Smooth muscle cell (in vitro differentiated cells): ENCODE measurements around the gene ABCF3. TPM values are rescaled to one million over a fixed set of nuclear protein-coding genes. Genes with fewer than 3 reads are reported as not detected.

Source experiments
- DNase-seq: peaks from one replicate; lab custom pipeline; 2025; ENCODE audit not compliant: unreplicated experiment; lab: John Stamatoyannopoulos, UW
- H2AFZ ChIP-seq: fragments of 200-600 bp; sonication (generic); 2 replicates; pipeline ENCODE4 v1.6.0; 2016; ENCODE audit warnings: antibody characterized with exemption, low read depth, mild to moderate bottlenecking
- H3F3A ChIP-seq: fragments of 200-600 bp; sonication (generic); 2 replicates; pipeline ENCODE4 v1.6.0; 2017; ENCODE audit warnings: antibody characterized with exemption, low read depth
- H3K27ac ChIP-seq: fragments of 200-600 bp; sonication (generic); 2 replicates; pipeline ENCODE4 v1.5.1; 2016; ENCODE audit warnings: low read depth, mild to moderate bottlenecking
- H3K27me3 ChIP-seq: fragments of 200-600 bp; sonication (generic); 2 replicates; pipeline ENCODE4 v1.6.1; 2016; ENCODE audit warnings: low read depth, mild to moderate bottlenecking
- H3K36me3 ChIP-seq: fragments of 200-600 bp; sonication (generic); 2 replicates; pipeline ENCODE4 v1.5.1; 2016; ENCODE audit warnings: low read depth
- H3K4me1 ChIP-seq: fragments of 200-600 bp; sonication (generic); 2 replicates; pipeline ENCODE4 v1.5.1; 2016; ENCODE audit warnings: low read depth
- H3K4me2 ChIP-seq: fragments of 200-600 bp; sonication (generic); 2 replicates; pipeline ENCODE4 v1.6.0; 2016; ENCODE audit warnings: mild to moderate bottlenecking
- H3K4me3 ChIP-seq: fragments of 200-600 bp; sonication (generic); 2 replicates; pipeline ENCODE4 v1.5.1; 2016; ENCODE audit warnings: mild to moderate bottlenecking
- H3K79me2 ChIP-seq: fragments of 200-600 bp; sonication (generic); 2 replicates; pipeline ENCODE4 v1.6.0; 2016; ENCODE audit warnings: low read depth, mild to moderate bottlenecking
- H3K9ac ChIP-seq: fragments of 200-600 bp; sonication (generic); 2 replicates; pipeline ENCODE4 v1.6.0; 2016; ENCODE audit warnings: low read depth
- H3K9me3 ChIP-seq: fragments of 200-600 bp; sonication (generic); replicated peaks from 2 replicates; pipeline ENCODE4 v1.5.1; 2016; ENCODE audit warnings: low read depth
- H4K20me1 ChIP-seq: fragments of 200-600 bp; sonication (generic); 2 replicates; pipeline ENCODE4 v1.6.0; 2016; ENCODE audit warnings: low read depth
- CTCF ChIP-seq: fragments of 200-600 bp; sonication (generic); IDR thresholded peaks from 2 replicates; pipeline ENCODE4 v1.5.1; 2017; ENCODE audit warnings: borderline replicate concordance, mild to moderate bottlenecking, antibody characterized with exemption; ENCODE audit not compliant: insufficient read depth, poor library complexity, severe bottlenecking
- WGBS: methylation state at CpG from one replicate; pipeline ENCODE4 v1.1.7; 2016; ENCODE audit warnings: low lambda C conversion rate; 5-methylcytosine and 5-hydroxymethylcytosine counted together
- polyA plus RNA-seq: library from polyadenylated mRNA; unstranded; fragments of >200 nt; fragmentation: Nextera tagmentation; extraction: Ambion mirVana; gene quantifications from 2 replicates; pipeline ENCODE4 v1.2.1, GENCODE V29; 2016
- total RNA-seq: library from RNA; depleted of rRNA; stranded (reverse); fragments of >200 nt; gene quantifications from 2 replicates; pipeline ENCODE4 v1.2.3, GENCODE V29; 2014

ABCF3 gene
- total and polyA plus RNA-seq, 2 experiments from 2014 or later, result 34.6 to 46.3 TPM

GRCh38 chr3:184233127-184233843 lies 47.3 kb downstream of the ABCF3 start:
- no peak for TF ChIP-seq CTCF
- Histone ChIP-seq H3K27ac (no peak overlapping the region), H3K27me3 (peaks cover 63% of the 10 kb centered on the region), H4K20me1 (no peaks in the 10 kb centered on the region), H3K4me1 (peaks cover 9% of the 10 kb centered on the region), H3K4me3 (no peak overlapping the region), H3F3A (no peaks in the 10 kb centered on the region), H2AFZ (no peak overlapping the region), H3K9me3 (no peaks in the 10 kb centered on the region), H3K9ac (no peak overlapping the region), H3K79me2 (no peaks in the 10 kb centered on the region), H3K36me3 (no peaks in the 10 kb centered on the region), H3K4me2 (no peak overlapping the region)
- 88% methylated on average over 19 of the region's 23 CpGs for WGBS
- no peak for DNase-seq

GRCh38 chr3:184234224-184234623 lies 48.2 kb downstream of the ABCF3 start:
- WGBS, result 68% methylated on average over 4 of the region's 4 CpGs
- Histone ChIP-seq H4K20me1 (no peaks in the 10 kb centered on the region), H3K4me3 (no peak overlapping the region), H2AFZ (no peak overlapping the region), H3K79me2 (no peaks in the 10 kb centered on the region), H3K27ac (no peak overlapping the region), H3K36me3 (no peaks in the 10 kb centered on the region), H3K27me3 (peaks cover 54% of the 10 kb centered on the region), H3K4me1 (peaks cover 9% of the 10 kb centered on the region), H3K9me3 (no peaks in the 10 kb centered on the region), H3K4me2 (no peak overlapping the region), H3F3A (no peaks in the 10 kb centered on the region), H3K9ac (no peak overlapping the region)
- no peak for TF ChIP-seq CTCF
- DNase-seq, result no peak

- Histone ChIP-seq H2AFZ (no peak overlapping the region), H3K4me2 (no peak overlapping the region), H3K9ac (no peak overlapping the region), H3K36me3 (no peaks in the 10 kb centered on the region), H4K20me1 (no peaks in the 10 kb centered on the region), H3K4me3 (no peak overlapping the region), H3K79me2 (no peaks in the 10 kb centered on the region), H3F3A (no peaks in the 10 kb centered on the region), H3K9me3 (no peaks in the 10 kb centered on the region), H3K27me3 (peaks cover 48% of the 10 kb centered on the region), H3K27ac (no peak overlapping the region), H3K4me1 (peaks cover 5% of the 10 kb centered on the region)
- WGBS, result 89% methylated on average over 17 of the region's 19 CpGs
- DNase-seq, result no peak
- TF ChIP-seq CTCF, result no peak
Observed at GRCh38 chr3:184234671-184235380, 48.8 kb downstream of the ABCF3 start.
